ENCODE data around the gene ANKRD36. TPM values are rescaled to one million over a fixed set of nuclear protein-coding genes. Genes with fewer than 3 reads are reported as not detected.
"Not testable (repeated sequence)": the region's sequence is repeated elsewhere in the genome, so short reads cannot be mapped to it uniquely, and the experiment has no call there.

ANKRD36 gene
- total and polyA plus RNA-seq, 2 donors (not counting 1 experiment from before 2014, with no cell fraction given): 5.4 to 76.6 TPM

DNA sequence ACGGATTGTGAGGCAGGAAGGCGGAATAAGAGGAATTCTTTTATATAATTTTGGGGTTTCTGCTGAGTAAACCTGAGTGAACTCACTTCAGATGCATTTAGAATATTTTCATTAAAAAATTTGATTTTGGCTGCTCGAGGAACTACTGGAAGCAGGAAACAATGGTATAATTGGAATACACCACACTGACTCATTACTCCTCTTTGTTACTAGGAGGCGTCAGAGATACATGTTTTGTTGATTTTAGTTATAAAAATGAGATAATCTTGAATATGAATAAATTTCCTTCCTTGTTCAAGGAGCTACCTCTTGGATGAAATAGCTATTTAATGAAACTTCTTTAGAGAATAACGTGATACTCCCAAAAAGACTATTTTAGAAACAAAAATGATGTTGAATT is 97.4 kb downstream of the ANKRD36 start:
- no peaks in the 10 kb centered on the region for H3K27me3 ChIP-seq (replicated peaks in 1 of 4; ENCODE audit: control extremely low read depth in 1 of 4, control insufficient read depth in 3 of 4, insufficient read depth in 4 of 4, low read length in 3 of 4)
- CTCF ChIA-PET: no interaction called here
- DNase-seq (no peak), ATAC-seq (ENCODE audit: low read depth) (no peak)
- no peaks in the 10 kb centered on the region for H3K9me3 Mint-ChIP-seq (ENCODE audit: insufficient read depth)
- H3K27ac ChIP-seq (ENCODE audit: low read length in 2 of 2): no peak overlapping the region
- H3K4me3 Mint-ChIP-seq: no peak overlapping the region
- H3K79me2 ChIP-seq (ENCODE audit: control insufficient read depth, insufficient read depth, low read length): no peaks in the 10 kb centered on the region
- no peak overlapping the region for H3K9ac ChIP-seq (ENCODE audit: low read length)
- intact Hi-C loops (cut with micrococcal nuclease): no loop called here
- H3K36me3 ChIP-seq (replicated peaks in 1 of 2; ENCODE audit: control extremely low read depth in 1 of 2, control insufficient read depth in 1 of 2, extremely low read depth in 1 of 2, insufficient read depth in 2 of 2, low read length in 1 of 2): peaks cover 0 to 13% of the 10 kb centered on the region in 2 experiments
- H4K20me1 ChIP-seq (ENCODE audit: control insufficient read depth, insufficient read depth, low read length, poor library complexity, severe bottlenecking): no peaks in the 10 kb centered on the region
- H3K4me1 Mint-ChIP-seq: no peaks in the 10 kb centered on the region
- H3K9me3 ChIP-seq (ENCODE audit: control extremely low read depth in 1 of 3, control insufficient read depth in 2 of 3, insufficient read depth in 1 of 3, low read length in 2 of 3): no peaks in the 10 kb centered on the region
- H3K4me2 ChIP-seq (replicated peaks; ENCODE audit: low read depth, low read length, poor library complexity, severe bottlenecking): no peak overlapping the region
- no peak for TF ChIP-seq EZH2 (IDR thresholded peaks at IDR 0.05; ENCODE audit: borderline replicate concordance, insufficient read depth, low read depth, low read length, poor library complexity, severe bottlenecking)
- TF ChIP-seq, protein P1, sequence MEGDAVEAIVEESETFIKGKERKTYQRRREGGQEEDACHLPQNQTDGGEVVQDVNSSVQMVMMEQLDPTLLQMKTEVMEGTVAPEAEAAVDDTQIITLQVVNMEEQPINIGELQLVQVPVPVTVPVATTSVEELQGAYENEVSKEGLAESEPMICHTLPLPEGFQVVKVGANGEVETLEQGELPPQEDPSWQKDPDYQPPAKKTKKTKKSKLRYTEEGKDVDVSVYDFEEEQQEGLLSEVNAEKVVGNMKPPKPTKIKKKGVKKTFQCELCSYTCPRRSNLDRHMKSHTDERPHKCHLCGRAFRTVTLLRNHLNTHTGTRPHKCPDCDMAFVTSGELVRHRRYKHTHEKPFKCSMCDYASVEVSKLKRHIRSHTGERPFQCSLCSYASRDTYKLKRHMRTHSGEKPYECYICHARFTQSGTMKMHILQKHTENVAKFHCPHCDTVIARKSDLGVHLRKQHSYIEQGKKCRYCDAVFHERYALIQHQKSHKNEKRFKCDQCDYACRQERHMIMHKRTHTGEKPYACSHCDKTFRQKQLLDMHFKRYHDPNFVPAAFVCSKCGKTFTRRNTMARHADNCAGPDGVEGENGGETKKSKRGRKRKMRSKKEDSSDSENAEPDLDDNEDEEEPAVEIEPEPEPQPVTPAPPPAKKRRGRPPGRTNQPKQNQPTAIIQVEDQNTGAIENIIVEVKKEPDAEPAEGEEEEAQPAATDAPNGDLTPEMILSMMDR (IDR thresholded peaks at IDR 0.05): no peak
- H2AFZ ChIP-seq (ENCODE audit: insufficient read depth, low read depth, low read length, poor library complexity, severe bottlenecking): no peak overlapping the region
- POLR2A ChIA-PET: no interaction called here
- H3K4me1 ChIP-seq (ENCODE audit: control insufficient read depth in 2 of 2, insufficient read depth in 2 of 2, low read length in 2 of 2): no peaks in the 10 kb centered on the region
- H3K4me3 ChIP-seq (ENCODE audit: control extremely low read depth in 1 of 5, extremely low read depth in 1 of 5, insufficient read depth in 1 of 5, low read depth in 2 of 5, low read length in 4 of 5): no peak overlapping the region
- no peaks in the 10 kb centered on the region for H3K27me3 Mint-ChIP-seq
- no peak overlapping the region for H3K27ac Mint-ChIP-seq
- WGBS (ENCODE audit: insufficient coverage): no CpG with 5 or more reads among the region's 5 CpGs

- H3K9ac ChIP-seq (ENCODE audit: low read length); H3K4me1 ChIP-seq (ENCODE audit: control insufficient read depth in 2 of 2, insufficient read depth in 2 of 2, low read length in 2 of 2); intact Hi-C loops (cut with micrococcal nuclease); H3K27ac ChIP-seq (ENCODE audit: low read length in 2 of 2); H3K79me2 ChIP-seq (ENCODE audit: control insufficient read depth, insufficient read depth, low read length); H3K4me1 Mint-ChIP-seq; H3K27ac Mint-ChIP-seq; POLR2A ChIA-PET; H3K4me2 ChIP-seq (replicated peaks; ENCODE audit: low read depth, low read length, poor library complexity, severe bottlenecking); DNase-seq; H4K20me1 ChIP-seq (ENCODE audit: control insufficient read depth, insufficient read depth, low read length, poor library complexity, severe bottlenecking); H3K4me3 ChIP-seq (ENCODE audit: control extremely low read depth in 1 of 5, extremely low read depth in 1 of 5, insufficient read depth in 1 of 5, low read depth in 2 of 5, low read length in 4 of 5); H3K27me3 ChIP-seq (replicated peaks in 1 of 4; ENCODE audit: control extremely low read depth in 1 of 4, control insufficient read depth in 3 of 4, insufficient read depth in 4 of 4, low read length in 3 of 4); H3K27me3 Mint-ChIP-seq; H3K36me3 ChIP-seq (replicated peaks in 1 of 2; ENCODE audit: control extremely low read depth in 1 of 2, control insufficient read depth in 1 of 2, extremely low read depth in 1 of 2, insufficient read depth in 2 of 2, low read length in 1 of 2); H3K9me3 ChIP-seq (ENCODE audit: control extremely low read depth in 1 of 3, control insufficient read depth in 2 of 3, insufficient read depth in 1 of 3, low read length in 2 of 3); H3K9me3 Mint-ChIP-seq (ENCODE audit: insufficient read depth); H3K4me3 Mint-ChIP-seq; ATAC-seq (ENCODE audit: low read depth); CTCF ChIA-PET; H2AFZ ChIP-seq (ENCODE audit: insufficient read depth, low read depth, low read length, poor library complexity, severe bottlenecking): not testable (repeated sequence)
- no CpG with 5 or more reads among the region's 2 CpGs for WGBS (ENCODE audit: insufficient coverage)
Measured at GRCh38 chr2:97215025-97215424, 102.1 kb downstream of the ANKRD36 start.

DNA sequence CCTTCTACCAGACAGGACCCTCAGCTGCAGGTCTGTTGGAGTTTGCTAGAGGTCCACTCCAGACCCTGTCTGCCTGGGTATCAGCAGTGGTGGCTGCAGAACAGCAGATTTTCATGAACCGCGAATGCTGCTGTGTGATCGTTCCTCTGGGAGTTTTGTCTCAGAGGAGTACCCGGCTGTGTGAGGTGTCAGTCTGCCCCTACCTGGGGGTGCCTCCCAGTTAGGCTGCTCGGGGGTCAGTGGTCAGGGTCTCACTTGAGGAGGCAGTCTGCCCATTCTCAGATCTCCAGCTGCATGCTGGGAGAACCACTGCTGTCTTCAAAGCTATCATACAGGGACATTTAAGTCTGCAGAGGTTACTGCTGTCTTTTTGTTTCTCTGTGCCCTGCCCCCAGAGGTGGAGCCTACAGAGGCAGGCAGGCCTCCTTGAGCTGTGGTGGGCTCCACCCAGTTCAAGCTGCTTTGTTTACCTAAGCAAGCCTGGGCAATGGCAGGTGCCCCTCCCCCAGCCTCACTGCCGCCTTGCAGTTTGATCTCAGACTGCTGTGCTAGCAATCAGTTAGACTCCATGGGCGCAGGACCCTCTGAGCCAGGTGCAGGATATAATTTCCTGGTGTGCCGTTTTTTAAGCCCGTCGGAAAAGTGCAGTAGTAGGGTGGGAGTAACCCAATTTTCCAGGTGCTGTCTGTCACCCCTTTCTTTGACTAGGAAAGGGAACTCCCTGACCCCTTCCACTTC is 118.1 kb downstream of the ANKRD36 start:
- H3K9me3 ChIP-seq (ENCODE audit: control extremely low read depth in 1 of 3, control insufficient read depth in 2 of 3, insufficient read depth in 1 of 3, low read length in 2 of 3); H3K79me2 ChIP-seq (ENCODE audit: control insufficient read depth, insufficient read depth, low read length); H3K27me3 Mint-ChIP-seq; H3K27me3 ChIP-seq (replicated peaks in 1 of 4; ENCODE audit: control extremely low read depth in 1 of 4, control insufficient read depth in 3 of 4, insufficient read depth in 4 of 4, low read length in 3 of 4); H3K27ac Mint-ChIP-seq; H3K36me3 ChIP-seq (replicated peaks in 1 of 2; ENCODE audit: control extremely low read depth in 1 of 2, control insufficient read depth in 1 of 2, extremely low read depth in 1 of 2, insufficient read depth in 2 of 2, low read length in 1 of 2); ATAC-seq (ENCODE audit: low read depth); intact Hi-C loops (cut with micrococcal nuclease); H3K9ac ChIP-seq (ENCODE audit: low read length); H3K4me3 ChIP-seq (ENCODE audit: control extremely low read depth in 1 of 5, extremely low read depth in 1 of 5, insufficient read depth in 1 of 5, low read depth in 2 of 5, low read length in 4 of 5); H3K9me3 Mint-ChIP-seq (ENCODE audit: insufficient read depth); H3K4me3 Mint-ChIP-seq; H3K4me1 Mint-ChIP-seq; H3K4me1 ChIP-seq (ENCODE audit: control insufficient read depth in 2 of 2, insufficient read depth in 2 of 2, low read length in 2 of 2); POLR2A ChIA-PET; DNase-seq; CTCF ChIA-PET; H3K27ac ChIP-seq (ENCODE audit: low read length in 2 of 2); H3K4me2 ChIP-seq (replicated peaks; ENCODE audit: low read depth, low read length, poor library complexity, severe bottlenecking); H2AFZ ChIP-seq (ENCODE audit: insufficient read depth, low read depth, low read length, poor library complexity, severe bottlenecking); H4K20me1 ChIP-seq (ENCODE audit: control insufficient read depth, insufficient read depth, low read length, poor library complexity, severe bottlenecking): not testable (repeated sequence)
- WGBS (ENCODE audit: insufficient coverage): 90% methylated on average over 2 of the region's 10 CpGs
